ENCODE data around the gene ANG.
"Not testable (repeated sequence)": the region's sequence is repeated elsewhere in the genome, so short reads cannot be mapped to it uniquely, and the experiment has no call there.

ANG gene

GRCh38 chr14:20711685-20712084 lies 23.1 kb downstream of the ANG start:
- no peak for TF ChIP-seq CTCF (IDR thresholded peaks at IDR 0.05; ENCODE audit: low read depth, low read length, missing control alignments)
- no peak for DNase-seq (ENCODE audit: low read depth)
- H3K4me3 ChIP-seq (ENCODE audit: low read depth, low read length), result no peak overlapping the region

- no peak for TF ChIP-seq CTCF (IDR thresholded peaks at IDR 0.05; ENCODE audit: low read depth, low read length, missing control alignments)
- DNase-seq (ENCODE audit: low read depth), result no peak
- no peak overlapping the region for H3K4me3 ChIP-seq (ENCODE audit: low read depth, low read length)
These were observed 24.3 kb downstream of the ANG start for GRCh38 chr14:20712904-20713303.

GRCh38 chr14:20714593-20715250 lies 26.2 kb downstream of the ANG start:
- H3K4me3 ChIP-seq (ENCODE audit: low read depth, low read length), result no peak overlapping the region
- no peak for TF ChIP-seq CTCF (IDR thresholded peaks at IDR 0.05; ENCODE audit: low read depth, low read length, missing control alignments)
- no peak for DNase-seq (ENCODE audit: low read depth)

GRCh38 chr14:20719777-20720176 lies 31.2 kb downstream of the ANG start:
- no peak for DNase-seq (ENCODE audit: low read depth)
- no peak for TF ChIP-seq CTCF (IDR thresholded peaks at IDR 0.05; ENCODE audit: low read depth, low read length, missing control alignments)

GRCh38 chr14:20720741-20721140 lies 32.2 kb downstream of the ANG start:
- no peak for DNase-seq (ENCODE audit: low read depth)
- no peak for TF ChIP-seq CTCF (IDR thresholded peaks at IDR 0.05; ENCODE audit: low read depth, low read length, missing control alignments)
- H3K4me3 ChIP-seq (ENCODE audit: low read depth, low read length), result no peak overlapping the region

More at GRCh38 chr14:20719777-20720176, 31.2 kb downstream of the ANG start:
- H3K4me3 ChIP-seq (ENCODE audit: low read depth, low read length), result no peak overlapping the region

- H3K4me3 ChIP-seq (ENCODE audit: low read depth, low read length), result no peak overlapping the region
- DNase-seq (ENCODE audit: low read depth), result no peak
- no peak for TF ChIP-seq CTCF (IDR thresholded peaks at IDR 0.05; ENCODE audit: low read depth, low read length, missing control alignments)
These were observed 33.5 kb downstream of the ANG start for GRCh38 chr14:20722016-20722415.

GRCh38 chr14:20723488-20723887 lies 34.9 kb downstream of the ANG start:
- H3K4me3 ChIP-seq (ENCODE audit: low read depth, low read length), result no peak overlapping the region

GRCh38 chr14:20726121-20726520 lies 37.6 kb downstream of the ANG start:
- H3K4me3 ChIP-seq (ENCODE audit: low read depth, low read length); DNase-seq (ENCODE audit: low read depth): not testable (repeated sequence)

More at GRCh38 chr14:20723488-20723887, 34.9 kb downstream of the ANG start:
- TF ChIP-seq CTCF (IDR thresholded peaks at IDR 0.05; ENCODE audit: low read depth, low read length, missing control alignments), result no peak
- DNase-seq (ENCODE audit: low read depth), result no peak

Data from GM12864 (cell line).